ENCODE measurements around the gene CTSH.
A peak's percentile ranks its signal among the peaks of the same experiment; 100 is the strongest.

The CTSH gene

GRCh38 chr15:78944669-78945407 lies at the start of gene CTSH:
Gene CTSH, minus strand, starts transcription at chr15:78945046. Its CDS starts 65 bp downstream, at chr15:78944981.
- peak; percentile 72 to 75 for DNase-seq

- no peak for DNase-seq
Measured at GRCh38 chr15:78993931-78994530, 49.2 kb upstream of the CTSH start.

- DNase-seq = no peak
Measured at GRCh38 chr15:78993257-78993930, 48.5 kb upstream of the CTSH start.

GRCh38 chr15:78992416-78993256 lies 47.8 kb upstream of the CTSH start:
- DNase-seq = peak in 1 of 2 donors; percentile 9

- DNase-seq = no peak
Measured at GRCh38 chr15:78991879-78992278, 47.0 kb upstream of the CTSH start.

- DNase-seq = no peak
Measured at GRCh38 chr15:78991476-78991875, 46.6 kb upstream of the CTSH start.

- DNase-seq = no peak
Measured at GRCh38 chr15:78990278-78990677, 45.4 kb upstream of the CTSH start.

- DNase-seq = no peak
Measured at GRCh38 chr15:78989701-78990240, 44.9 kb upstream of the CTSH start.

- no peak for DNase-seq
Measured at GRCh38 chr15:78988361-78988911, 43.6 kb upstream of the CTSH start.

- DNase-seq = no peak
Measured at GRCh38 chr15:78987556-78988360, 42.9 kb upstream of the CTSH start.

- no peak for DNase-seq
Measured at GRCh38 chr15:78985859-78986475, 41.1 kb upstream of the CTSH start.

- no peak for DNase-seq
Measured at GRCh38 chr15:78984041-78984440, 39.2 kb upstream of the CTSH start.

GRCh38 chr15:78983146-78983918 lies 38.5 kb upstream of the CTSH start:
- no peak for DNase-seq

- DNase-seq = no peak
Measured at GRCh38 chr15:78982736-78983135, 37.9 kb upstream of the CTSH start.

GRCh38 chr15:78981532-78982313 lies 36.9 kb upstream of the CTSH start:
- DNase-seq = no peak

- DNase-seq = peak; percentile 14 to 20
Measured at GRCh38 chr15:78979456-78980320, 34.8 kb upstream of the CTSH start.

- no peak for DNase-seq
Measured at GRCh38 chr15:78978601-78979179, 33.8 kb upstream of the CTSH start.

All from activated CD4-positive, alpha-beta T cell treated with anti-CD3 and anti-CD28 coated beads for 4 hours (primary cell).